ENCODE measurements around the gene CYP4F11.
"Not testable (repeated sequence)": the region's sequence is repeated elsewhere in the genome, so short reads cannot be mapped to it uniquely, and the experiment has no call there.

CYP4F11 gene

DNA sequence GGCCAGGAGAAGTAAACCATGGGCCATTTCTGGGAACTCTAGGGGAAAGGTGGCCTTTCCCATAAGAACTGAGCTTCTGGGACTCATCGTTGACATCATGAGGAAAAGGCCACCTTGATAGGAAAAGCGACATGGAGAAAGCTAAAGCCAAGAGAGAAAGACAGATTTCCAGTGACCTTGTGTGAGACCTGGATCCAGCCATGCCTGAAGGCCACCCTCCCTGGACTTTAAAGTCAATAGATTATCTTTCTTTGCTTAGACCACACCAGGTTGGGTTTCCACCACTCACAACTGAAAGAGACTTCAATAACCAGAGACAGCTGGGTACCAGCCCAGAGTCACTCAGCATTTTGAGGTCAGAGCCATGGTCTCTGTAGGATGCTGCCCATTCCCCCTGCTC, 40.0 kb downstream of the CYP4F11 start:
- H3K9me3 ChIP-seq = no peaks in the 10 kb centered on the region
- no peak overlapping the region for H3K4me3 ChIP-seq (ENCODE audit: low read depth in 1 of 2, low read length in 1 of 2)
- no peak overlapping the region for H3K27ac ChIP-seq
- peaks cover under 1% of the 10 kb centered on the region for H3K27me3 ChIP-seq
- peaks cover 0 to under 1% of the 10 kb centered on the region in 2 experiments for H3K4me1 ChIP-seq (ENCODE audit: control insufficient read depth in 1 of 2, insufficient read depth in 1 of 2, low read depth in 1 of 2, low read length in 1 of 2)
- H3K36me3 ChIP-seq = no peaks in the 10 kb centered on the region
- TF ChIP-seq, protein P1, sequence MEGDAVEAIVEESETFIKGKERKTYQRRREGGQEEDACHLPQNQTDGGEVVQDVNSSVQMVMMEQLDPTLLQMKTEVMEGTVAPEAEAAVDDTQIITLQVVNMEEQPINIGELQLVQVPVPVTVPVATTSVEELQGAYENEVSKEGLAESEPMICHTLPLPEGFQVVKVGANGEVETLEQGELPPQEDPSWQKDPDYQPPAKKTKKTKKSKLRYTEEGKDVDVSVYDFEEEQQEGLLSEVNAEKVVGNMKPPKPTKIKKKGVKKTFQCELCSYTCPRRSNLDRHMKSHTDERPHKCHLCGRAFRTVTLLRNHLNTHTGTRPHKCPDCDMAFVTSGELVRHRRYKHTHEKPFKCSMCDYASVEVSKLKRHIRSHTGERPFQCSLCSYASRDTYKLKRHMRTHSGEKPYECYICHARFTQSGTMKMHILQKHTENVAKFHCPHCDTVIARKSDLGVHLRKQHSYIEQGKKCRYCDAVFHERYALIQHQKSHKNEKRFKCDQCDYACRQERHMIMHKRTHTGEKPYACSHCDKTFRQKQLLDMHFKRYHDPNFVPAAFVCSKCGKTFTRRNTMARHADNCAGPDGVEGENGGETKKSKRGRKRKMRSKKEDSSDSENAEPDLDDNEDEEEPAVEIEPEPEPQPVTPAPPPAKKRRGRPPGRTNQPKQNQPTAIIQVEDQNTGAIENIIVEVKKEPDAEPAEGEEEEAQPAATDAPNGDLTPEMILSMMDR (IDR thresholded peaks at IDR 0.05) = no peak

DNA sequence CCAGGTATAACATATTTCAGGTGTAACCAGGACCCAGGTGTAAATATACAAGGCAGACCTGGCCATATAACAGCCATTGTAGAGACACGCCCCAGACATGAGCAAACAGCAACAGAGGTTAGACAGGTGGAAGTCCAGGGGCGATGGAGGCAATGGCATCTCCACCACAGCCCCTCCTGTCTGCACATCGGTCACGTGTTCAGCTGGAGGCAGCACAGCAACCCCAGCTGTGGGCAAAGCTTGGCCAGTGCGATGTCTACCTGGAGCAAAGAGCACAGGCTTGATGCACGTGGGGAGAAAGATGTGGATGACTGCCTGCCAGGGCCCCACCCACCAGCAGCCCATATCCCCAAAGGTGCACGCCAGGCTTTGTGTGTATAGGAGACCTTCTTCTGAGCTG, 40.9 kb downstream of the CYP4F11 start:
- TF ChIP-seq, protein P1 (IDR thresholded peaks at IDR 0.05) = no peak
- Histone ChIP-seq H3K4me1 (ENCODE audit: control insufficient read depth in 1 of 2, insufficient read depth in 1 of 2, low read depth in 1 of 2, low read length in 1 of 2) (no peaks in the 10 kb centered on the region), H3K36me3 (no peaks in the 10 kb centered on the region), H3K27me3 (no peaks in the 10 kb centered on the region), H3K4me3 (ENCODE audit: low read depth in 1 of 2, low read length in 1 of 2) (no peak overlapping the region), H3K27ac (no peak overlapping the region), H3K9me3 (no peaks in the 10 kb centered on the region)

DNA sequence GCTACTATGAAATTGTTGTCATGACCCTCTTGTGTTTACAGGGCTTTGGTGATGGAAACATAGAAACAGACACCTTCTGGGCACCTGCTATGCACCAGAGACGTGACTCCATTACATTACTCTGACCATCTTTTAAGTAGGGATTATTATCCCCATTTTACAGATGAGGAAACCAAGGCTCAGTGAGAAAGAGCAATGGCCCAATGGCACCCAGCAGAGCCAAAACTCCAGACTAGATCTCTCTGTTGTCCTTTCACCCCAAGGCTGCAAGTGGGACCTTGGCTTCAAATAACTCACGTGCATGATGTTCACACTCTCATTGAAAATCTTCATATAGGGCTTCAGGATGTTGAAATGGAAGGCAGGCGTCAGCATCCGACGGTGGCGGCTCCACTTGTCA, 42.3 kb downstream of the CYP4F11 start:
- H3K4me1 ChIP-seq (ENCODE audit: control insufficient read depth in 1 of 2, insufficient read depth in 1 of 2, low read depth in 1 of 2, low read length in 1 of 2) = no peaks in the 10 kb centered on the region
- H3K36me3 ChIP-seq = no peaks in the 10 kb centered on the region
- H3K4me3 ChIP-seq (ENCODE audit: low read depth in 1 of 2, low read length in 1 of 2) = no peak overlapping the region
- no peak overlapping the region for H3K27ac ChIP-seq
- H3K9me3 ChIP-seq = no peaks in the 10 kb centered on the region
- TF ChIP-seq, protein P1 (IDR thresholded peaks at IDR 0.05) = no peak
- no peaks in the 10 kb centered on the region for H3K27me3 ChIP-seq

DNA sequence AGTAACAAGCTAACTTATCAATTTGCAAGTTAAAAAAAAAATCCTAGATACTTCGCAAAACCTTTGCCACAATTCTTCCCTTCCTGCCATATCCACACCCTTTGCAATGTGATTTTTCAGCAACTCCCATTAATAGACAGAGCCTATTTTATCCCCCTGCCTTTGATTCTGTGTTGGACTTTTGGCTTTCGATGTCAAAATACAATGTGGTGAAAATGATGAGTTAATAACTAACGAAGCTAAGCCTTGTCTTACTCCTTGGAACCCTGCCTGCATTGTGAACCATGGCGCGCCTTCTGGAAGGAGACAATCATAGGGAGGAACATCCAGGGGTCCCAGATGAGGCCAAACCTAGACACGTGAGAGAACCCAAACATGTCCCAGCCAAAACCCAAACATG, 42.9 kb downstream of the CYP4F11 start:
- Histone ChIP-seq H3K27me3 (no peaks in the 10 kb centered on the region), H3K27ac (no peak overlapping the region), H3K4me1 (ENCODE audit: control insufficient read depth in 1 of 2, insufficient read depth in 1 of 2, low read depth in 1 of 2, low read length in 1 of 2) (no peaks in the 10 kb centered on the region), H3K36me3 (no peaks in the 10 kb centered on the region), H3K9me3 (no peaks in the 10 kb centered on the region), H3K4me3 (ENCODE audit: low read depth in 1 of 2, low read length in 1 of 2) (no peak overlapping the region)
- TF ChIP-seq, protein P1 (IDR thresholded peaks at IDR 0.05) = no peak

DNA sequence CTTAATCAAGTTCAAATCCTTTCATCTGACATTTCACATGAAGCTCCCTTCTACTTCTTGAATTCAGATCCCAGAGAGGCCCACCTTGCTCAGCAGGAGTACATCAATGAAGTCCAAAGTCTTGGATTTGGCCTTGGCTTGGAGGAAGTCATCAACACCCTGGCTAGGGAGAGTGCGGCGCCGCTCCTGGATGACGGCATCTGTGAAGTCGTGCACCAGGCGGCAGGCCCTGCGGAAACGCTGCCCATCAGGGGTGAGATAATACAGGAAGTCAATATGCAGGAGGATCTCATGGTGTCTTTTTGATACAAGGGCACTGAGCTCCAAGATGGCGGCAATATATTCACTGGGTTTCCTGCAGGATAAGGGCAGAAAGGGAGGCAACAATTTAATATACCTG, 45.0 kb downstream of the CYP4F11 start:
- H3K4me3 ChIP-seq (ENCODE audit: low read depth in 1 of 2, low read length in 1 of 2); H3K27ac ChIP-seq; H3K4me1 ChIP-seq (ENCODE audit: control insufficient read depth in 1 of 2, insufficient read depth in 1 of 2, low read depth in 1 of 2, low read length in 1 of 2); H3K36me3 ChIP-seq; H3K27me3 ChIP-seq; H3K9me3 ChIP-seq: not testable (repeated sequence)

DNA sequence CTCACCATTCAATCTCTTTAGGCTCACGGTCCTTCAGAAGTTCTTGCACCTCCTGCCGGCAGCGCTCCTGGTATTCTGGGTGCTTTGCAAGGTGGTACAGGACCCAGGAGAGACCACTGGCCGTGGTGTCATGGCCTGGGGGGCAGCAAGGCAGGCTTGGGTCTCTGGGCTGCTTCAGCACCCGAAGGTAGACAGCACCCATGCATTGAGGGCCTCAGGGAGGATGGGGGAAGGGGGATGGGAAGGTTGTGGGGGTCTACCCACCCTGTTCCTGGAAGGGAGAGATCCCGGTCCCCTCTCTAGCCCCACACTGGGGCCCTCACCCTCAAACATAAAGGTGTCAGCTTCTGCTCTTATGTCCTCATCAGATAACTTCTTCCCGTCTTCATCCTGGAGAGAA, 48.4 kb downstream of the CYP4F11 start:
- H3K4me3 ChIP-seq (ENCODE audit: low read depth in 1 of 2, low read length in 1 of 2) = no peak overlapping the region
- no peaks in the 10 kb centered on the region for H3K9me3 ChIP-seq
- no peaks in the 10 kb centered on the region for H3K36me3 ChIP-seq
- H3K4me1 ChIP-seq (ENCODE audit: control insufficient read depth in 1 of 2, insufficient read depth in 1 of 2, low read depth in 1 of 2, low read length in 1 of 2) = no peaks in the 10 kb centered on the region
- TF ChIP-seq, protein P1 (IDR thresholded peaks at IDR 0.05) = no peak
- H3K27ac ChIP-seq = no peak overlapping the region
- H3K27me3 ChIP-seq = no peaks in the 10 kb centered on the region

Measured in neutrophil (primary cell).